SU-DHL-6 (cell line): ENCODE measurements around the gene TOMM40.

ENCODE experiments used
- EZH2phosphoT487 ChIP-seq: fragments of 200-600 bp; sonication (generic), shearing (Covaris generic); conservative IDR thresholded peaks from 2 replicates; pipeline ENCODE4 v1.6.1; 2018; ENCODE audit warnings: mild to moderate bottlenecking, antibody characterized with exemption, low read length, moderate library complexity, mixed read lengths
- TF ChIP-seq, protein P1 (sequence below): fragments of 200-600 bp; sonication (generic); IDR thresholded peaks from one replicate; pipeline ENCODE4 v1.5.1; 2017; ENCODE audit warnings: antibody characterized with exemption, mild to moderate bottlenecking, low read length, moderate library complexity; ENCODE audit not compliant: insufficient read depth, poor library complexity, severe bottlenecking

GRCh38 chr19:44867578-44867977, 23.5 kb upstream of the TOMM40 start:
- TF ChIP-seq, protein P1, sequence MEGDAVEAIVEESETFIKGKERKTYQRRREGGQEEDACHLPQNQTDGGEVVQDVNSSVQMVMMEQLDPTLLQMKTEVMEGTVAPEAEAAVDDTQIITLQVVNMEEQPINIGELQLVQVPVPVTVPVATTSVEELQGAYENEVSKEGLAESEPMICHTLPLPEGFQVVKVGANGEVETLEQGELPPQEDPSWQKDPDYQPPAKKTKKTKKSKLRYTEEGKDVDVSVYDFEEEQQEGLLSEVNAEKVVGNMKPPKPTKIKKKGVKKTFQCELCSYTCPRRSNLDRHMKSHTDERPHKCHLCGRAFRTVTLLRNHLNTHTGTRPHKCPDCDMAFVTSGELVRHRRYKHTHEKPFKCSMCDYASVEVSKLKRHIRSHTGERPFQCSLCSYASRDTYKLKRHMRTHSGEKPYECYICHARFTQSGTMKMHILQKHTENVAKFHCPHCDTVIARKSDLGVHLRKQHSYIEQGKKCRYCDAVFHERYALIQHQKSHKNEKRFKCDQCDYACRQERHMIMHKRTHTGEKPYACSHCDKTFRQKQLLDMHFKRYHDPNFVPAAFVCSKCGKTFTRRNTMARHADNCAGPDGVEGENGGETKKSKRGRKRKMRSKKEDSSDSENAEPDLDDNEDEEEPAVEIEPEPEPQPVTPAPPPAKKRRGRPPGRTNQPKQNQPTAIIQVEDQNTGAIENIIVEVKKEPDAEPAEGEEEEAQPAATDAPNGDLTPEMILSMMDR = no peak
- TF ChIP-seq EZH2phosphoT487 = no peak
